ENCODE results near the gene GALR3.

DNA sequence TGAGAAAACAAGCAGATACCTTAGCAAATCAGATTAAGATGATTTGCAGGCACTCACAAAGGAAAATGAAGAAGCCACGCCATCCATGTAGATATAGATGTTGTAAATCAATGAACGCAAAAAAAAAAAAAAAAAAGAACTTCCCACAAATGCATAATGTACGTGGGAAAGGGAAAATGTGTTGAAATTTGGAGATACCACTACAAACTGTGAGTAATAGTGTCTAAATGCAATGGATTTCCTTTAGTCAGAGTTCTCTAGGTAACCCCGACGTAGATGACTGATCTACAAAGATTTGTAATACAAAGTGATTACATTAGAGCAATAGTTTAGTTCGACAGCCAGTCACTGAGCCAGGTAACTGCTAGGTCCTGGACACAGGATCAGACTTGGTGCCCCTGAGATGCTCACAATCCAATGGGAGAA, 21.7 kb downstream of the GALR3 start:
- TF ChIP-seq, protein P1, sequence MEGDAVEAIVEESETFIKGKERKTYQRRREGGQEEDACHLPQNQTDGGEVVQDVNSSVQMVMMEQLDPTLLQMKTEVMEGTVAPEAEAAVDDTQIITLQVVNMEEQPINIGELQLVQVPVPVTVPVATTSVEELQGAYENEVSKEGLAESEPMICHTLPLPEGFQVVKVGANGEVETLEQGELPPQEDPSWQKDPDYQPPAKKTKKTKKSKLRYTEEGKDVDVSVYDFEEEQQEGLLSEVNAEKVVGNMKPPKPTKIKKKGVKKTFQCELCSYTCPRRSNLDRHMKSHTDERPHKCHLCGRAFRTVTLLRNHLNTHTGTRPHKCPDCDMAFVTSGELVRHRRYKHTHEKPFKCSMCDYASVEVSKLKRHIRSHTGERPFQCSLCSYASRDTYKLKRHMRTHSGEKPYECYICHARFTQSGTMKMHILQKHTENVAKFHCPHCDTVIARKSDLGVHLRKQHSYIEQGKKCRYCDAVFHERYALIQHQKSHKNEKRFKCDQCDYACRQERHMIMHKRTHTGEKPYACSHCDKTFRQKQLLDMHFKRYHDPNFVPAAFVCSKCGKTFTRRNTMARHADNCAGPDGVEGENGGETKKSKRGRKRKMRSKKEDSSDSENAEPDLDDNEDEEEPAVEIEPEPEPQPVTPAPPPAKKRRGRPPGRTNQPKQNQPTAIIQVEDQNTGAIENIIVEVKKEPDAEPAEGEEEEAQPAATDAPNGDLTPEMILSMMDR (IDR thresholded peaks at IDR 0.05): no peak
- TF ChIP-seq POLR2AphosphoS5 (IDR thresholded peaks at IDR 0.05; ENCODE audit: low read depth, low read length) (no peak), TCF7L2 (IDR thresholded peaks at IDR 0.05; ENCODE audit: low read depth, low read length) (no peak)
- TF ChIP-seq, protein P2, sequence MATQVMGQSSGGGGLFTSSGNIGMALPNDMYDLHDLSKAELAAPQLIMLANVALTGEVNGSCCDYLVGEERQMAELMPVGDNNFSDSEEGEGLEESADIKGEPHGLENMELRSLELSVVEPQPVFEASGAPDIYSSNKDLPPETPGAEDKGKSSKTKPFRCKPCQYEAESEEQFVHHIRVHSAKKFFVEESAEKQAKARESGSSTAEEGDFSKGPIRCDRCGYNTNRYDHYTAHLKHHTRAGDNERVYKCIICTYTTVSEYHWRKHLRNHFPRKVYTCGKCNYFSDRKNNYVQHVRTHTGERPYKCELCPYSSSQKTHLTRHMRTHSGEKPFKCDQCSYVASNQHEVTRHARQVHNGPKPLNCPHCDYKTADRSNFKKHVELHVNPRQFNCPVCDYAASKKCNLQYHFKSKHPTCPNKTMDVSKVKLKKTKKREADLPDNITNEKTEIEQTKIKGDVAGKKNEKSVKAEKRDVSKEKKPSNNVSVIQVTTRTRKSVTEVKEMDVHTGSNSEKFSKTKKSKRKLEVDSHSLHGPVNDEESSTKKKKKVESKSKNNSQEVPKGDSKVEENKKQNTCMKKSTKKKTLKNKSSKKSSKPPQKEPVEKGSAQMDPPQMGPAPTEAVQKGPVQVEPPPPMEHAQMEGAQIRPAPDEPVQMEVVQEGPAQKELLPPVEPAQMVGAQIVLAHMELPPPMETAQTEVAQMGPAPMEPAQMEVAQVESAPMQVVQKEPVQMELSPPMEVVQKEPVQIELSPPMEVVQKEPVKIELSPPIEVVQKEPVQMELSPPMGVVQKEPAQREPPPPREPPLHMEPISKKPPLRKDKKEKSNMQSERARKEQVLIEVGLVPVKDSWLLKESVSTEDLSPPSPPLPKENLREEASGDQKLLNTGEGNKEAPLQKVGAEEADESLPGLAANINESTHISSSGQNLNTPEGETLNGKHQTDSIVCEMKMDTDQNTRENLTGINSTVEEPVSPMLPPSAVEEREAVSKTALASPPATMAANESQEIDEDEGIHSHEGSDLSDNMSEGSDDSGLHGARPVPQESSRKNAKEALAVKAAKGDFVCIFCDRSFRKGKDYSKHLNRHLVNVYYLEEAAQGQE (IDR thresholded peaks at IDR 0.05; ENCODE audit: insufficient read depth in 1 of 2, low read depth in 2 of 2, low read length in 1 of 2): no peak

All from Panc1 (cell line).